ENCODE measurements around the gene MAP2K1.
"Not testable (repeated sequence)": the region's sequence is repeated elsewhere in the genome, so short reads cannot be mapped to it uniquely, and the experiment has no call there.

MAP2K1 gene

DNA sequence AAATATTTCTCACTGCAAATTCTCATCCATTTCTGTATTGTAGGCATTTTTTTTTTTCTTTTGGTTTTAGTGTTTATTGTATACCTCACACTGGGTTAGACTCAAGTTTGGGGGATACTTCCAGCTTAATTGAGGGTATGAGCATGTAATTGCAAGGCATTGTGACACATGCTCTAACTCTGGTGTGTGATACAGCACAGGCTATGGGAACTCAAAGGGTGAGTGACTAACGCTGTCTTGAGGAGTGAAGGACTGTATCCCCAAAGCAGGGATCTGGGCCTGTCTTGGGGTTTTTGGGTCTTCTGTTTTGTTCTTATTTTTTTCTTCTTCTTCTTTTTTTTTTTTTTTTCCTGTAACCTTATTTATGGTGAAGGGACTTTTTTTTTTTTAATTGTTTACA, 26.9 kb downstream of the MAP2K1 start:
- DNase-seq = no peak
- in situ Hi-C loops (cut with HindIII; ENCODE audit: low pct_ligation_motif_present, low pct_unique_long_range_greater_than_20kb, low sequenced_read_pairs) = no loop called here

DNA sequence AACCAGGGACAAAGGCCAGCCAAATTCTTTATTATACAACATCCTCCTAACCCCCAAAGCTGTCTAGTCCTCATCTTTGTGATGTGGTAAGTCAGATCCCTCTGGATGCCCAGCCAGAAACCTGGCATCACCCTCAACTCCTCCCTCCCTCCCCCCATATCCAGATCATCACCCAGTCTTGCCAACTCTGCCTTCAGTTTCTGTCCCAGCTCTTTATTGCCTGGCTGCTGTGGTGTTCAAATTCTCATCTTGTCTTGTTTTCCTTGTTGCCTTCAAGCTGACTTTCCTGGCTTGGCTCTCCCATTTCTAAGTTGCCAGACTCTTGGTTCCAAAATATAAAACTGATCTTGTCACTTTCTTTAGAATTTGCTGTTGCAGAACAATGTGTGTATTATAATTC, 28.6 kb downstream of the MAP2K1 start:
- in situ Hi-C loops (cut with HindIII; ENCODE audit: low pct_ligation_motif_present, low pct_unique_long_range_greater_than_20kb, low sequenced_read_pairs) = no loop called here
- no peak for DNase-seq

DNA sequence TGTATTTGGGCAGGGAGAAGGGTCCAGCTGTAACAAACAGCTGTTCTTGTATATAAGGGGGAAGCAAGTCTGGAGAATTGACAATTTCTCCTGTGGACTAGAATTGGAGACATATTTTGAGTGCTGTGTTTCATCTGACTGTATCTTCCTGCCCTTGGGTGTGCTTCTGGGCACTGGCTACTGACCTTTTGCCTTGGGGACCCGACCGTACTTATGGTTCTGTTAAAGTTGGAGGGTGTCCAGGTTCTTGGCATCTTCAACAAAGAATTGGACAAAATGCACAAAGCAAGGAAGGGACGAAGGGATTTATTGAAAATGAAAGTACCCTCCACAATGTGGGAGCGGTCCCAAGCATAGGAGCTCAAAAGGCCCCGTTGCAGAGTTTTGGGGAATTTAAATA, 31.0 kb downstream of the MAP2K1 start:
- DNase-seq = no peak
- in situ Hi-C loops (cut with HindIII; ENCODE audit: low pct_ligation_motif_present, low pct_unique_long_range_greater_than_20kb, low sequenced_read_pairs) = no loop called here

DNA sequence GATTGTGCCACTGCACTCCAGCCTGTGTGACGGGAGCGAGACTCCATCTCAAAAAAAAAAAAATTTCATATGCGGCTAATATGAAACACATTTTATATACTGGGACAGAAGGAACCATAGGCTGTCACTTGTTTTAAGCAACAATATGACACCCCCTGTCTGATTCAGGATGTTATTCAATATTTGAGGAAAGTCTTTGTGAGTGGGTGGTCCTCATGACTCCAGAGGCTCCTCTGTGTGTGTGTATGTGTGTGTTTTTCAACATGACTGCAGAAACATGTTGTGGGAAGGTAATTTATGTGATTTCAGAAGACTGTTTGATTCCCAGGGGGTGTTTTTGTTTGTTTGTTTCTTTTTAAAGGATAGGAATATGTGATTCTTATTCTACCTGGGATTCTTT, 32.8 kb downstream of the MAP2K1 start:
- in situ Hi-C loops (cut with HindIII; ENCODE audit: low pct_ligation_motif_present, low pct_unique_long_range_greater_than_20kb, low sequenced_read_pairs) = no loop called here
- DNase-seq = no peak

DNA sequence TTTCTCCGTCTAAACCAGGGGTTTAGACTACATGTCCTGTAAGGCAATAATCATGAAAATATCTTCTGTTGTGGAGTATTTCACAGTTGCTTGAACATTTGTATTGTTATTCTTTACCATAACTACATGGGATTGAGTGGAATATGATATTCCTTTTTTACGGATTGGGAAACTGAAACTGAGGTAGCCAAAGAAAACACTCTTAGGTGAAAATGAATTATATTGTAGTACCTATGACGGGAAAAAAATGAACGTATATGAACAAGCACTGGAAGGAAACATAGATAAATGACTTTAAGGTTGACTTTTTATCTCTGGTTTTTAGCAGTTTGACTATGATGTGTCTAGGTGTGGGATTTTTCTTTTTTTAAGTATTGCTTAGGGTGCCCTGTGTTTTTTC, 35.6 kb downstream of the MAP2K1 start:
- DNase-seq = no peak
- in situ Hi-C loops (cut with HindIII; ENCODE audit: low pct_ligation_motif_present, low pct_unique_long_range_greater_than_20kb, low sequenced_read_pairs) = no loop called here

DNA sequence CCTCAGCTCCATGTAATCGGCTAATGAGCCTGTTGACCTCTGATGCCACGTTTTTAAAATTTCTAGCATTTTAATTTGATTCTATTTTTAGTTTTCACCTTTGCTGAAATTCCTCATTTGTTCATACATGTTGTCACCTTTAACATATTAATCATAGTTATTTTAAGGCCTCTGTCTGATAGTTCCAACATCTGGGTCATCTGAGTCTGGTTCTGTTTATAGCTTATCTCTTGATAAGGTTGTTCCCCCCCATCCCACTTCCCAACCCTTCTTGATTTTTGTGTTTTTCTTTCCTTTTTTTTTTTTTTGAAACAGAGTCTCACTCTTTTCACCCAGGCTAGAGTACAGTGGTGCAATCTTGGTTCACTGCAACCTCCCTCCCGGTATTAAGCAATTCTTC, 36.4 kb downstream of the MAP2K1 start:
- in situ Hi-C loops (cut with HindIII; ENCODE audit: low pct_ligation_motif_present, low pct_unique_long_range_greater_than_20kb, low sequenced_read_pairs) = no loop called here
- DNase-seq = no peak

DNA sequence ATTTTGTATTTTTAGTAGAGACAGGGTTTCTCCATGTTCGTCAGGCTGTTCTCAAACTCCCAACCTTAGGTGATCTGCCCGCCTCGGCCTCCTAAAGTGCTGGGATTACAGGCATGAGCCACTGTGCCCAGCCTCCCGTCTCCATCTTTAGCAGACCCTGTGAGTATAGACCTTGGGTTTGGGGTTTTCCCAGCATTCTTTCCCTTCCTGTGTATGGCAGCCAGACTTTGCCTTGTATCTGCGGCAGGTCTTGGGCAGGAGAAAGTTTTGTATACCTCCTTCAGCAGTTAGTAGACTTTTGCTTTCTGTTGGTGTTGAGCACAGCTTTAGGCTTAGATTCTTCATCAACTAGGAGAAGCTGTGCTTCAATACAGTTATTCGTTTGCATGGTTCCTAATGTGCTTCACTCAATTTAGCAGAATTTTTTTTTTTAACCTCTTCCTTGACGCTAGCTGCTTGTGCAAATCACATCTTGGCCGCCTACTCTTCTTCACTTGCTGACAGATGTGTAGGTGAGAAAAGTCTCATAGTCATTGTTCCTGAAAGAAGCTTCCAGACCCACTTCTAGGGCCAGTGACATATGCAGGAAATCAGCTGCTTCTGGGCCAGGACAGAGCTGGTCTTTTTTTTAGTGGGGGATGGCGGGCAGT, 38.4 kb downstream of the MAP2K1 start:
- DNase-seq = no peak
- in situ Hi-C loops (cut with HindIII; ENCODE audit: low pct_ligation_motif_present, low pct_unique_long_range_greater_than_20kb, low sequenced_read_pairs) = no loop called here

DNA sequence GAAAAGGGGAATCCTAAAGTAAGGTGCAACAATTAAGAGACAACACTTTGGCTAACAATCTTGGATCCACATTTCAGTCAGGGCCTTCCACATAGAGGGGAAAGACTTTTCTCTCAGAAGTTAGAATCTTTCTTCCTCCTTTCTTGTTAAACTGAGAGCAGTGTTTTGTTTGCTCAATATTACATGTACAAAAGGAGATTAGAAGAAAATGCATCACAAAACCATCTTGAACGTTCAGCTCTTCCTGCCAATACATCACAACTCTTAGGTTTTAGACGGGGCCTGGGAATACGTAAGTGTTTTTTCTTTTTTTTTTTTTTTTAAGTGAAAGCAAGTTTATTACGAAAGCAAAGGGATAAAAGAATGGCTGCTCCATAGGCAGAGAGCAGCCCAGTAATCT, 39.1 kb downstream of the MAP2K1 start:
- DNase-seq = no peak
- in situ Hi-C loops (cut with HindIII; ENCODE audit: low pct_ligation_motif_present, low pct_unique_long_range_greater_than_20kb, low sequenced_read_pairs) = no loop called here

DNA sequence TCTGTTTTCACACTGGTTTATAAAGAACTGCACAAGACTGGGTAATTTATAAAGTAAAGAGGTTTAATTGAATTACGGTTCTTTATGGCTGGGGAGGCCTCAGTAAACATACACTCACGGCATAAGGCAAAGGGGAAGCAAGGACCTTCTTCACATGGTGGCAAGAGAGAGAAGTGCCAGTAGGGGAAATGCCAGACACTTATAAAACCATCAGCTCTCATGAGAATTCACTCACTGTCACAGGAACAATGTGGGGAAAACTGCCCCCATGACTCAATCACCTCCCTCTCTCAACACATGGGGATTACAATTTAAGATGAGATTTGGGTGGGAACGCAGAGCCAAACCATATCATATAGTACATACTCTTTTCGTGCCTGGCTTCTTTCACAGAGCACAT, 42.4 kb downstream of the MAP2K1 start:
- no peak for DNase-seq
- in situ Hi-C loops (cut with HindIII; ENCODE audit: low pct_ligation_motif_present, low pct_unique_long_range_greater_than_20kb, low sequenced_read_pairs) = no loop called here

DNA sequence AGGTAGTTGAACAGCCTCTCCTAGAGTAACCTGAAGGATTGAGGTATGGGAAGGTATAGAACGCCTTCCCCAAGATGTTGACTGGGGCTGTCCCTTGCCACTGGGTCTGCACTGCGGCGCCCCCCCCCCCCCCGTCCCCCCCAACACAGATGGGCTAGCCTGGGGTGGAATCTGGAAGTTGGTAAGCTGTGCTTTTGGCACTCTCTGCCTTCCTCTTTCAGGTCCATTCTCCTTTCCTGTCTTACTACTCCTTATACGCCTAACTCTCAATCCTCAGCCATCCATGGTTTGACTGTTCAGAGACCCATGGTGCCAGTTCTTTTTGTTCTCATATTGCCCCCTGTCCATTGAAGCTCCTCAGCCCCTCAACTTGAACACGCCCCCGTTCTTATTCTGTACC, 42.8 kb downstream of the MAP2K1 start:
- in situ Hi-C loops (cut with HindIII; ENCODE audit: low pct_ligation_motif_present, low pct_unique_long_range_greater_than_20kb, low sequenced_read_pairs) = no loop called here

DNA sequence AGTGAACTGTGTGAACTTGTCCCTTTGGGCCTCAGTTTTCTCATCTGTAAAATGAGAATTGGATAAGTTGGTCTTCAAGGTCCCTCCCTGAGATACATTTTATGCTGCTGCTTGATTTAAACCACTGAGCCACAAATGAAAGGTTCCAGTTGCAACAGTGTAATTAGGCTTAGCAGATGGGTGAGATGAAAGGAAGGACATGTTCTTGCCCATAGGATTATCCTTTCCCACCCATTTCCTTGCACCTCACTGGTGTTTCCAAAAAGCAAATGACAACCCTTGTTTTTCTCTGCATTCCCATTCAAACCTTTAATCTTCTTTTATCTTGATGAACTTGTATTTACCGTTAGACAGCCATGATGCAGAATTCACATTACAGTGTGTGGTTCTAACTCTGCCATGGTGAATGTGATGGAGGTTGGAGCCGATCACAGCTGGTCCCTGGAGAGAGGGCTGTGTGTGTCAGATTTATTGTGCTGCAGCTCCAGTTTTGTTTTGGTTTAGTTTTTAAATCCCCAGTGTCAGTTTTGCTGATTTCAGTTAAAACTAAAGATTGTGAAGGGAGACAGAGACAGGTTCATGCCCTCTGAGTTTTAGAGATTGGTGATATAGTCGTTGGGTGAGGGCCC, 44.0 kb downstream of the MAP2K1 start:
- DNase-seq = no peak
- in situ Hi-C loops (cut with HindIII; ENCODE audit: low pct_ligation_motif_present, low pct_unique_long_range_greater_than_20kb, low sequenced_read_pairs) = no loop called here

More for the DNA sequence above, 42.8 kb downstream of the MAP2K1 start:
- no peak for DNase-seq

DNA sequence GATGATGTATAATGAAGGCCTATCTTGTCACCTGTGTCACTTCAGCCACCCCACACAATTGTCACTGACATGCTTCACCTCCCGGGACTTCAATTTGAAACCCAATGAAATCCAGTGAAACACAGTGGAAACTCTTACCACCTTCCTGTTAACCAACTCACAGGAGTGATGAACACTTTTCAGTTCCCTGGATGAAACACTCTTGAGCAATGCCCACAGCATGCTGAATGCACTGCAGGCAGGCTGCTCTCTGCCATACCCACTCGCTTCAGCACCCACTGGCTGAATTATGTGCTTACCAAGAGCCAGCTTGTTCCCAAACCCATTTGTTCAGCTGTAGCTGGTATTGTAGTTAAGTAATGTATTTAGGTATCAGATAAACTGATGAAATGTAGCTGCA, 47.0 kb downstream of the MAP2K1 start:
- no peak for DNase-seq
- in situ Hi-C loops (cut with HindIII; ENCODE audit: low pct_ligation_motif_present, low pct_unique_long_range_greater_than_20kb, low sequenced_read_pairs) = no loop called here

DNA sequence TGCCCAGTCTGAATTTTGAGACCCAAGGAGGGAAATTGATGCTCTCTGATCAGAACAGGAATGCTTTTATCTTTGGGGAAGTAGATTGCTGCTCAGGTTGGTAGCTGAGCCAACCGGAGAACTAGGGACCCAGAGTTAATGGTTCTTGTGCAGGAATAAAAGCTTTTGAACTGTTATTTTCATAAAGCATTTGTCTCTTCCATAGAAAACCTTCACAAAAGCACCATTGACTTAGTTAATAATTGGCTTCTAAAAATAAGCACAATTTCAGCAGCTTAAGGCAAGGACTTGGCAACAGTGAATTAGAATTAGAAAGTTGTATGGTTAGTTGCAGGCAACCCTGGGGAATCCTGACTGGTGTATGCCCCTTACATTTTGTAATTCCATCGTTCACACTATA, 53.8 kb downstream of the MAP2K1 start:
- in situ Hi-C loops (cut with HindIII; ENCODE audit: low pct_ligation_motif_present, low pct_unique_long_range_greater_than_20kb, low sequenced_read_pairs) = no loop called here
- DNase-seq = no peak

DNA sequence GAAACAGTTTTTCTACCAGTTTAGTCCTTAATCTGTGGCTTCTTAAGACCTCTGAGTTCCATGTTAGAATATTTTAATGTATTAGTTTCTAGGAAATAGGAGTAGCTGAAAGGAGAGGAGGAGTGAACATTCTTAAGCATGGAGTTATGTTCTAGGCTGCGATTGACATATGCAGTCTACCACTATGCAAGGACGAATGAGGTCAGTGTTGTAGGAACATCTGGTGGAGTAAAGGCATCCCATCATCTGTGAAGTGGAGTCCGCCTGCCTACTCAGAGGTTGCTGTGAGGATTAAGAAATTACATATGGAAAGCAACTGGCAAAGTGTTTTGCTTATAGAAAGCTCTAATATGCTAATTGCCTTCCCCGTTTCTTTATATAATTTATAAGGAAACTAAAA, 65.7 kb downstream of the MAP2K1 start:
- in situ Hi-C loops (cut with HindIII; ENCODE audit: low pct_ligation_motif_present, low pct_unique_long_range_greater_than_20kb, low sequenced_read_pairs) = no loop called here
- DNase-seq = no peak

DNA sequence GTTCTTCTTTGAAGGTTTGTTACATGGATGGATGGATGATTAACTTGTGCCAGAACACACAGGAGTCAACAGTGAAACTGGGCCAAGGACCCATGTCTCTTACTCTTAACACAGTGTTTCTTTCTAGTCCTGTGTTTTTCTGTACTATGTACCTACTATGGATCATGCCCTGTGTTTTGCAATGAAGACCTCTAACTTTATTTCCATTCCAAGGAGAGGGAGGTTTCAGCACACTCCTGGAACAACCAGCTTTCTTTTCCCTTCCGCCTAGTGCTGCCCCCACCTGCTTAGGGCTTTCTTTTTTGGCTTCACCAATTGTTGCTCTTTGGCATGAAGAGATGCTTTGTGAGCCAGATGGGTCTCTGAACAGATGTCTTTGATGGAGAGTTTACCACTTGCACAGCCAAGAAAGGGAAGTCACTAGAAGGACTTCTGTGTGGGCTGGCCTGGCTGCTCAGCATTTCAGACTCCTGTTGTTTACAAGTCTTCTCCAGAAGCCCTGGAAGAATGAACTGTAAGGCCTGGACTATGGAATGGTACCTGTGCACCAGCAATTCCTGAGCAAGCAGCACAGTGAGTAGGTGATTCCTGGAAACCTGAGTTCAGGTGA, 66.4 kb downstream of the MAP2K1 start:
- no peak for DNase-seq

DNA sequence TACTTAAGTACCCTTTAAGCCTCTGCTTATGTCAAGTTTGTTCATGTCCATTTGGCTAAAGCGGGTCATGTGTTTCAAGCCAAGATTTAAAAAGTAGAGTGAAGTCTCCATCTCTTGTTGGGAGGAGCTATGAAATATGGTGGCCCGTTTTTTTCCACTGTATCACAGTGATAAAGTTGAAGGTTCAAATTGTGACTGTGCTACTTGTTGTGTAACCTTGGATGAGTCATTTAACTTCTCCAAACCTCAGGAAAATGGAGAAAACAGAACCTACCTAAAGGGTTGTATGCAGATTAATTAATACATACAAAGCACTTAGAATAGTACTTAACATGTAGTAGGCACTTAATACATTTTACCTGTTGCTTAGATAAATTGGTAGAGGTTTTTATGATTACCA, 67.4 kb downstream of the MAP2K1 start:
- in situ Hi-C loops (cut with HindIII; ENCODE audit: low pct_ligation_motif_present, low pct_unique_long_range_greater_than_20kb, low sequenced_read_pairs) = no loop called here
- no peak for DNase-seq

More for the DNA sequence above, 66.4 kb downstream of the MAP2K1 start:
- in situ Hi-C loops (cut with HindIII; ENCODE audit: low pct_ligation_motif_present, low pct_unique_long_range_greater_than_20kb, low sequenced_read_pairs) = no loop called here

DNA sequence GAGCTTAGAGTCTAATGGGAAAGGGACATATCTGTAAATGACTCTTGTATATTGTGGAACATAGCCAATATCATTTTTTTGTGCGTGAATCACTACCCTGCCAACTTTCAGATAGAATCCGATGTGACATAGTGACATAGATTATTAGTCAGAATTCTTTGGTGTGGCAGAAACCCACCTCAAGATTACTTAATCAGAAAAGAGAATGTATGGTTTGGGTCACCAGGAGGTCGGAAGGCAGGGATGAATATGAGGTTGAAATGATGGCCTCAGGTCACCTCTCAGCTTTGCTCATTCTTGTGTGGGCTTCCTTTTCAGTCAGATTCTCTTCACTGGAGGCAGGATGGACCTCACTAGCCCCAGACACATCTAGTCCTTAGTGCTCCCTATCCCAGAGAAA, 69.5 kb downstream of the MAP2K1 start:
- no peak for DNase-seq
- in situ Hi-C loops (cut with HindIII; ENCODE audit: low pct_ligation_motif_present, low pct_unique_long_range_greater_than_20kb, low sequenced_read_pairs) = no loop called here

DNA sequence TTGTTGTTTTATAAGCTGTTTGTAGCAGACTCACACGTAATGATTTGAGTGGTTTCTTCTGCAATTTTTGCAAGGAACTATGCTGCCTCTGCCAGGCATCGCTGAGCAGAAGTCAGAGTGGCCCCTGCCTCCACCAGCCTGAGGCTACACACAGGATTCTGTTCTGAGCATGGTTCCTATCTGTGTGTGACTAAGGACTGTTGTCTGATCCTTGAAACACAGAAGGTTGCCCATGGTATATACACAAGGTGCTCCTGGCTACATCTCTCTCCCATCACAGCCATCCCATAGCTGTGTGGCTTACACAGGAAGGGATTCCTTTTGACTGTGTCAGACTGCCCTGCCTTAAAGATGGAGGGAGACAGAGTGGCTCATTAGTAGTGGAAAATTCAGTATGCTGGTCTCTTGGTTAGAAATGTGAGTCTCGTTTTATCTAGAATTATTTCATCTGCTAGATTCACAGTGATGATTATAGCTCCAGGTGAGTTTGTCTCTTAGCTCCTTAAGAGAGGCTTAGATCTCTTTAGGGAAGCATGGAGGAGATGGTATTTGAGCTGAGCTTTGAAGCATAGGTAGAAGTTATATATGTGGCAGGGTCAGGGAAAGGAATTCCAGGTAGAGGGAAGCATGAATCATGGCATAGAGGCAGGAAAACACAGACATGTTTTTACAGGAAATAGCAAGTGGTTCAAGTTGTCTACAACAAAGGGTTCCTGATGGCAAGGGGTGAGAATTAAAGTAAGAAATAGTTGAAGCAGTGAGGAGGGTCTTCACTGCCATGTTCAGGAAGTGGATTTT, 73.3 kb downstream of the MAP2K1 start:
- in situ Hi-C loops (cut with HindIII; ENCODE audit: low pct_ligation_motif_present, low pct_unique_long_range_greater_than_20kb, low sequenced_read_pairs) = no loop called here
- DNase-seq = peak; percentile 14

DNA sequence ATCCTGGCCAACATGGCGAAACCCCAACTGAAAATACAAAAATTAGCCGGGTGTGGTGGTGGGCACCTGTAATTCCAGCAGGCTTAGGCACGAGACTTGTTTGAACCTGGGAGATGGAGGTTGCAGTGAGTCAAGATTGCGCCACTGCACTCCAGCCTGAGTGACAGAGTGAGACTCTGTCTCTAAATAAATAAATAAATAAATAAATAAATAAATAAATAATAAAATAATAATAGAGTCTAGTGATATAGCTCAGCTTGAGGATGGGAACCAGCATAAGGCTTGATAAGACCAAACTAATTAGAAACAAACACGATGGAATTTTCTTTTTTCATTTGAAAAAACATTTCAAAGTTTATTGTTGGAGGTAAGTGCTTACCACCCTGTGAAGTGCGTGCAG, 74.6 kb downstream of the MAP2K1 start:
- in situ Hi-C loops (cut with HindIII; ENCODE audit: low pct_ligation_motif_present, low pct_unique_long_range_greater_than_20kb, low sequenced_read_pairs); DNase-seq: not testable (repeated sequence)

Data from ACHN (cell line).